Activated T-cell treated with anti-CD3 and anti-CD28 coated beads for 48 hours (primary cell): ENCODE measurements around the gene PLEKHF1.
"Not testable (repeated sequence)": the region's sequence is repeated elsewhere in the genome, so short reads cannot be mapped to it uniquely, and the experiment has no call there.

ENCODE experiments used
- DNase-seq: peaks from one replicate; pipeline ENCODE4 v3.0.0-alpha.2; 2020; ENCODE audit warnings: low read depth

The PLEKHF1 gene

DNA sequence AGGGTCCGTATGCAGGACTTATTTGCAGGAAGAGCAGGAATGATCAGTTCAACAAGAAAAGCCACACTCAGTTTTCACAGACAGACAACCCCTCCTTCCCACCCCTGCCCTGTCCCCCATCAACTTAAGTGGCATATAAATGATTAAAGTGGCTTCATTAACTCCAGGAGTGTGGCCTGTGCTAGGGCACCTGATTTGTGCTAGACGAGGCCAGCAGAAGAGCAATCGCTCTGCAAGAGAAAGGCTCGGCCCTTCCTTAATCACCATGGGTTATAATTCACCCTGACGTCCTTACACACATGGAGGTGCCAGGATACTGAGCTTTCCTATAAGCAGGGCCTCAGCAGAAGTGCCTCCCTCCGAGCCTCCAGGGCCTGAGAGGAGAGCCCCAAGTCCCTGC is 35.2 kb downstream of the PLEKHF1 start:
- no peak for DNase-seq

DNA sequence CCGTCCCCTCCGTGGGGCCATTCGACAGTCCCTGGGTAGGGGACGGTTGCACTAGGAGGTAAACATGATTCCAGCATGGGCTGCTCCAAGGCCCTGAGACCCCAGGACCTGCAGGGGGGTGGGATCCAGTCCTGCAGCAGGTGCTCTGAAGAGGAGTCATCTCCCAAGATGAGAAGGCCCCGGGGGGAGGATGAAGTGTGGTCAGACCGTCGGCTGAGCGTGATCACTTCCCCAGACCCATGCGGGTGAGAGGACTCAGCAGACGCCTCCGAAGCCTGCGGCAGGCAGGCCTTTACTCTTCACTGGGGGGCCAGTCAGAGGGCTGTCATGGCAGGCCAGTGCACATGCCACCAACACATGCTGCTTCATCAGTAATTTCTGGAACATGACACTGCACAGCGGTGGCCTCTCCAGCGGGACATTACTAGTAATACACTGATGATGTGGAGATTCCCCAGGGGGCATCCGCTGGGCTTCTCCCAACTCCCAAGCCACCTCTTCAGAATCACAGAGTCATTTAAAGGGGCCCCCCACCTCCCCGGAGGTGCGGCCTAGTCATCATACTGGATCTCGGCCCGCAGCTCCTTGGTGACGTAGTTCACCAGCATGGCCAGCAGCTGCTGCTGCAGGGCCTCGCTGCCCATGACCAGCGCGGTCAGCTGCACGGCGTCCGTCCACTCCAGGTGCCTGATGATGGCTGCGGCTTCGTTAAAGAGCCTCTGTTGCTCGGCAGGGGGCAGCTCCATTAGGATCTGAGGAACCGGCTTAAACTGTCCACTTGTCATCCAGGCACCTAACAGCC is 37.1 kb downstream of the PLEKHF1 start:
- no peak for DNase-seq

DNA sequence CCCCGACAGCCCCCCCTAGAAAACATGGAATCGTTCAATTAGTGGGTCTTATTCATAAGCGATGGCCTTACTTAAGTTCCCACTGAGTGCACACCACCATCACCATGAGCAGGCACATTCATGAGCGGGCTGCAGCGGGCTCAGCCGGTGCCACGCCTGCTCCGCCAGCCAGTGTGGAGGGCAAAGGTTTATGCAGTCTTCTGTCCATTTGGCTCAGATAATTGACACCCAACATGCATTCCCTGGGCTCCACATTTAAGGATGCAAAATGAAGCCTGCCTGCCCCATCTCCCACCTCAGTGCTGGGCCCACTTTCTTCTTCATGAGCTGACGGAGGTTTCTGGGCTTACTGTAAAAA is 37.7 kb downstream of the PLEKHF1 start:
- no peak for DNase-seq

DNA sequence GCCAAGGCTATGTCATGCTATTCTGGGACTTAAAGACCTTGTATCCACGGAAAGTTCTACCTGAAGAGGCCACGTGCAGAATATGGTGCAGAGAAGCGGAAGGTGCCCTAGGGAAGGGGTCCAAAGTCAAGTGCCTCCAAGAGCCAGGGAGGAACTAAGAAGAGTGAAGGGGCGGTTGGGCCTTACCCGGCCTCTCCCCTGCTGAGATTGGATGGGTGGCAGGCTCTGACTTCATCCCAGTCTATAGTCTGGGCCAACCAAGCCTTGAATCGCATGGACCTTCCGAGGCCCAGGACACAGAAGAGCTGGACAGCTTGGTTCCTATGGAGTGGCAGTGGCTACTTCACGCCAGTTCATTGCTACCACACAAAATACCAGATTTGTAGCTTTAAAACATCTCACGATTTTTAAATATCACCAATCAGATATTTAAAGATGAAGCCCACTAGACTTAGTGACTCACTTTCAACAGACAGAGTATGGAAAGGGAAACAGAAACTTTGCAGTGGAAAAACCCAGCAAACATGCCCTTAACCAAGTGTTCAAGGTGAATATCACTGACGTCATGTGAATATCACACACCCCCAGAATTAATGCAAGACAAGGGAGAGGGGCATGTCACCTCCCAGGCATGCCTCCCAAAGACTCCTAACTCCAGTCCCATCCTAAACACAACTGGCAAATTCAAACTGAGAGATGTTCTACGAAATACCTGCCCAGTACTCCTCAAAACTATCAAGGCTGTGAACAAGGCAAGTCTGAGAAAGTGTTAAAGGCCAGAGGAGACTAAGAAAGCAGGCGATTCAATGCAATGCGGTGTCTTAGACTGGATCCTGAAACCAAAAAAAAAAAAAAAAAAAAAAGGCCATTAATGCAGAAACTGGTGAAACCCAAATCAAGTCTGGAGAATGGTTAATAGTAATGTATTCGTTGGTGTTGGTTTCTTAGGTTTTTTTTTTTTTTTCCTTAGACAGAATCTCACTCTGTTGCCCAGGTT is 39.6 kb downstream of the PLEKHF1 start:
- DNase-seq: no peak

DNA sequence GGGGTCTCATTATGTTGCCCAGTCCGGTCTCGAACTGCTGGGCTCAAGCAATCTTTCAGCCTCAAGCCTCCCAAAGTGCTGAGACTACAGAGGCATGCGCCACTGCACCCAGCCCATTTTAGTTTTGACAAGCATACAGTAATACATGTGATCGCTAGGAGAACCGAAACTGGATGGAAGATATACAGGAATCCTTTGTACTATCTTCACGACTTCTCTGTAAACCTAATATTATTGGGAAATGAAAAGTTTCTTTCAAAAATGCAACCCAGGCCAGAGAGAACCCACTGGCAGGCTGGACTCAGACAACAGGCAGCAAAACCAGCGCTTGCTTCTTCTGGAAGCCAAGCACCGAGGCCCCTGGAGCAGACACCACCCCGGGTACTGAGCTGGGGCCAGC is 40.4 kb downstream of the PLEKHF1 start:
- DNase-seq: no peak

DNA sequence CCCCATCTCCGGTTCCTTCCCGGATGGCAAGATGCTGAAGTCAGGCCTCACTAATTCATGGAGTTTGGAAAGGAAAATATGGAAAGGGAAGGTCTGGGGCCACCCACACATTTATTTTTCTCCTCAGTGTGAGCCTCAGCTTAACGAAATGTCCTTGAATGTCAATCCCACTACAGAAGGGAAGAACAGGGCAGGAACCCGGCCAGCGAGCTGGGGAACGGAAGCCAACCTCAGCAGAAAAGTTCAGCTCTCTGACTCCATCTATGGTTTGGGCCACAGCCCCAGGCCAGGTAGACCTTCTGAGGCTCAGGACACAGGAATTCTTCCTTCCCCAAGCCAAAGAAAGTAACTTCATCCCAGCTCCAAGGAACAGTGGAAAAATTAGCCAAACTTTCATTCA is 41.4 kb downstream of the PLEKHF1 start:
- DNase-seq: no peak

DNA sequence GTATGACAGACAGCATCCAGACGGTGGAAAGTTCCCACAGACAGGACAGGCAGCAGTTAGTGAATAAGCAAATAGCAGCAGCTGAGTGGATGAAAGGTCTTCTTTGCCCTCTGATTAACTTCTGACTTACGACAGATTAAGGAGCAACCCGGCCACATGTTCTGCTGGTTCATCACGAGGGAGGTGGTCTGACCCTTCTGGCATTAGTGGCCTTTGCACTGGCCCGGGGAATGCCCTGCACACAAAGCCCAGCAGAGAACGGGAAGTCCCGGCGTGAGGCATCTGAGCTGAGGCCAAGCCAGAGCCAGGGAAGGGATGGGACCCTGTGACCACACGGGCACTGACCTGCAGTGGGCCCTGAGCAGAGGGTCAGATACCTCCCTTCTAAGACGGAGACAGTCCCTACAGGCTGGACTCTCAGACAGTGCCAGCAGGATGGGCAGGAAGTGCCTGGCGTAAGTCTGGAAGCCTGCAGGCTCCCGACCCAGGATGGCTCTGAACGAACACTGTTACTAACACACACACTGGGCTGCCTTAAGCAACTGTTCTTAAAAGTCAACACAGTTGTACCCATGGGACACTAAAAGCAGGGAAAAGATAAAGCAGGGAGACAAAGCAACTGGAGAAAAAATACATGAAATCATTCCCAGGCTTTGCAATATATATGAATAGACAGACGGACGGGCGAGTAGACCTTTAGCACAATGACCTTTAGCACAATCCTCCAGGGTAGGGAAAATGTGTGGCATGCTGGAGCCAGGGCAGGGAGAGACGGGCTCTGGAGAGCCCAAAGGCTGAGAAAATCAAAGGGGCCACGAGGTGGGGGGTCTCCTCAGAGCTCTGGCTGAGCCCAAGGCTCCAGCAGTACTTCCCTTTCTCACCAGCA is 43.5 kb downstream of the PLEKHF1 start:
- DNase-seq: no peak

DNA sequence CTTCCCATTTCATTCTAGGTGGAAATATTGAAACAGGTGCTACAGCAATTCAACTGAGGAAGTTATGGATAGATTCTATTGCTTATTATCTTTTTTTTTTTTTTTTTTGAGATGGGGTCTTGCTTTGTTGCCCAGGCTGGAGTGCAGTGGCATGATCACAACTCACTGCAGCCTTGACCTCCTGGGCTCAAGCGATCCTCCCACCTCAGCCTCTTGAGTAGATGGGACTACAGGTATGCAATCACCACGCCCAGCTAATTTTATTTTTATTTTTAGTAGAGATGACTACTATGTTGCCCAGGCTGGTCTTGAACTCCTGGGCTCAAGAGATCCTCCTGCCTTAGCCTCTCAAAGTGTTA is 44.2 kb downstream of the PLEKHF1 start:
- DNase-seq: not testable (repeated sequence)

DNA sequence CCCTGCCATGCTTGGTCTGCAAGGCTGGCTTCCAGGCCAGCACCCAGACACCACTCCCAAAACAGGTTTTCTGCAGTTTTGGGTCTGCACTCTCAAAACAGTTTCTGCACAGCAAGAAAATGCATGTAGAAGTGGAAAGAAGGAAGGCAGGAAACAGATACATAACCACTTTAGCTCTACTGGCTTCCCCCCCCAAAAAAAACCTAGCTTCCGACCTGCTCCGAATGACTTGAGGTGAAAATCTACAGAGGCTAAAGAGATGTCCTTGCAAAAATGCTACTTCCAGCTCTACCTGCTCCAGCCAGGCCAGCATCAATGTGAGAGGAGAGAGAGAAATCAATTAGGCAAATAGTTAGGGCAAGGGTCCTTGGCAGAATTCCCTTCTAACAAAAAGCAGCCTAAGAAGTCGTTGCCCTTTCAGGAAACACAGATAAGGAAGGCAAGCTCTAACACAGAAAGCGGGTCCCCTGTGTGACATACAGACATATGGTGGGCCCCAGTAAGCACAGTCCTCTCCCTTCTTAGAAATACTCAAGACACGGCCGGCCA is 46.4 kb downstream of the PLEKHF1 start:
- no peak for DNase-seq

DNA sequence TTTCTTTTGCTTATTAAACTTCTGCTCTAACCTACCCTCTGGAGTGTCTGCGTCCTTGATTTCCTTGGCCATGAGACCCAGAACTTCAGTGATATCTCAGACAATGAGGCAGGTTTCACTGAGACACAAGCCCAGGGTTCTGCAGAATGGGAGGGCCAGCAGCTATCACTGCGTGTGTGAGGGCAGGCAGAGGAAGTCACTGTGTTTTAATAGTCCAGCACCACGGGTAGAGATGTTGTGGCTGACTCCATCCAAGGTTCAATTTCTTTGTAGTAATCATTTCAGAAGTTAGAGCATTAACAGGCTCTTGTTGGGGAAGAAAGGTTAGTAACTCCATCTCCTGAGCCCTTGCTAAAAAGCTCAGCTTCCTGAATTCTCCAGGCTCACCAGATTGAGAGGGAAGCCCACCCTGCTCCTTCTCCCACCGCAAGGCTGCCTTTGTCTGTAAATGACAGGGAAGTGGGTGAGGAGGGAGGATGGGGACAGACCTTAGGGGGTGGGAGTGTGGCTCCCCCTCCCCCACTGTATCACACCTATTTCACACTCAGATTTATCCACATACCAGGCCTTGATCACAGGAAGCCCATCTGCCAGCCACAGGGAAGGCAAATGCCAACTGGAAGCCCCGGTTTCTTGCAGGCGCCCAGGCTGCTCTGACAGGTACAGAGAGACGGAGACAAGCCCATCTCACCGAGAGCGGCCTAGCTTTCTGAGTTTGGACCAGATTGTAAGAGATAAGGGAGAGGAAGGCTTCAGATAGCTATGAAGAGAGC is 47.7 kb downstream of the PLEKHF1 start:
- no peak for DNase-seq

DNA sequence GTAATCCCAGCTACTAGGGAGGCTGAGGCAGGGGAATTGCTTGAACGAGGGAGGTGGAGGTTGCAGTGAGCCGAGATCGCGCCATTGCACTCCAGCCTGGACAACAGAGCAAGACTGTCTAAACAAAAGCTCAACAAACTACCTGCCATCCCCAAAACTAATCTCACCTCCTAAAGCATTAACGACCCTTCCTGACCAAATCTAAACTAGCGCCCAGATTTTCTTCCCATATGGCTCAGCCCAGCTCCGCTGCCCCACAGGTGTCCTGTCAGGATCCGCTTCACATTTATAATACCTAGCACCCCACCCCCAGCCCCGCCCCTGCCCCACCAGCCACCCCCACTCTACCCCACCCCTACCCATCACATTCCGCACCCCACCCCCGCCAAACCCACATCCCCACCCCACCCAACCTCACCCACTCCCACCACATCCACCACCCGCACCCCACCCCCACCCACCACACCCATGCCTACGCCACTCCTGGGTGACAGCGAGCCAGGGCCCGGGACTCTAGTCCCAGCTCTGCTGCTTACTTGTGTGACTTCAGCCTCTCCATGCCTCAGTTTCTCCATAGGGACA is 49.2 kb downstream of the PLEKHF1 start:
- no peak for DNase-seq

DNA sequence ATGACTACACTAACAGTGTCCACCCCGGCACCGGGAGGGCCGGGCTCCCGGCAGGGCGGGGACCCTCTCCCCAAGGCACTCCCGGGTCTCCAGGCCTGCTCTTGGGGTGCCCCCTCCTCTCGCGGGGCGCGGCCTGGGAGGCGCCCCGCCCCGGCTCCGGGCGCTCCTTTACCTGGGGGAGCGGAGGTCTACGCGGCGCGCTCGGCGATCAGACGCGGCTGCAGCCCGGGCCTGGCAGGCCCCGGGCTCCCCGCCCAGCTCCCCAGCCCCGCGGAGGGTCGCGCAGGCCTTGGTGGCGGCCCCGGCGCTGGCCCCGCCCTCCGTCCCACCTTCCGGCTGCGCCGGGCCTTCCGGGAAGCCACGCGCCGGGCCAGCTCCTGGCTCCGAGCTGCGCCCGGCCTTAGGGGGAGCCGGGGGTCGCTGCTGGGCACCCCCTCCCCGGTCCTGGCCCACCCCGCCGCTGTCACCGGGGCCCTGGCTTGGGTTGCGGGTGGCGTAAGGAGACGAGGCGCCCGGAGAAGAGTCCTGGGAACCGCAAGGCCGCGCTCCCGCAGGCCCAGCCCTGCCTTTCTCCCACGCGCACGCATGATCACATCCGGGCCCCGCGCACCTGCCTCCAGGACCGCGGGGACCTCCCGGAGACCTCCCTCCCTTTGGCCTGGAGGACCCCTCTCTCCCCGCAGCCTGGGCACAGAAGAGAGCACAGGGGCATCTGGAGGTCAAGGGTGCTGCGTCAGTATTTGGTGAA is 49.9 kb downstream of the PLEKHF1 start, which contains the start of gene C19orf12:
Gene C19orf12 (minus strand): TSS at position 309 of the 748 bp plus-strand sequence. CDS start 6,848 bp downstream, outside the sequence.
- peak; percentile 68 for DNase-seq

DNA sequence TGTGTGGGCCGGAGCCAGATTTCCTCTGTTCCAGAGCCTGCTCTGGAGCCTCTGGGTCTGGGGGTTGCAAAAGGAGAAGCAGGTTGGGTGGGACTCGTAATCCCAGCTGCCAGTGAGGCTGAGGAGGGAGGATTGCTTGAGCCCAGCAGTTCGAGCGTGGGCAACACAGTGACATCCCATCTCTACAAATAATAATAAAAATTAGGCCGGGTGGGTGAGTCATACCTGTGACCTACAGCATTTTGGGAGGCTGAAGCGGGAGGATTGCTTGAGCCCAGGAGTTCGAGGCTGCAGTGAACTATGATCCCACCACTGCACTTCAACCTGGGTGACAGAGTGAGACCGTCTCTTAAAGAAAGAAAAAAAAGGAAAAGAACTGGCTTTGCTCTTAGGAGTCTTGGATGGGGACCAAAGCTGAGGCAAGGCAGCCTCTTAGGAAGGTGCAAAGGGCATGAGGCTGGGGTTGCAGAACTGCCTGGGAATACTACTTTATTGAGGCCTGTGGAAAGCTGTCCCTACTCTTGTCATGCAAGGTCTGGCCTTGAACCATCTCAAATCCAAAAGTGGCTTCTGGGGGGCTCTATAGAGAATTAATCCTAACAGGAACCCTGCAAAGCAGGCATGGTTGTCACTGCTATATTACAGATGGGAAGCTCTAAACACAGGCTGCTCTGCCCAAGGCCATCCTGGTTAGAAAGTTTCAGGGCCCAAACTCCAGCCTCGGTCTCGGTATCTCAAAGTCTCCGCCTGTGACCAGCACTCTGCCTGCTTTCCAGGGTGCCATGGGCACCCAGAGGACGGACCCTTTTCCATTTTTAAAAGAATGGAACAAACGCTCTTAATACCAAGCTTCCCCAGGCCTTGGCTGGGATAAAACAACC is 50.7 kb downstream of the PLEKHF1 start:
- no peak for DNase-seq

DNA sequence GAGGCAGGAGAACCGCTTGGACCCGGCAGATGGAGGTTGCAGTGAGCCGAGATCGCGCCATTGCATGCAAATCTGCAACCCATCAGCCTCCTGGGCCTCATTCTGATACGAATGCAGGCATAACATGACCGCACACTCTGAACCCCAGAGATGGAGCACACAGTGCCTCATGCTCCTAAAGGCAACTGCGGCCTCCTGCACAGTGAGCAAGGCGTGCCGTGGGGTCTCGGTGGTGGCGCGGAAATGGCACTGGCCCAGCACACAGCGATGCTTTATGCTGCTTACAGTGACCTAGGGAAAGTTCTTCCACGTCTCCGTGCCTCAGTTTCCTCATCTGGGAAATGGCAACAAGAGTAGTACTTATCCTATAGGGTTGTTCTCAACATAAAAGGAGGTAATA is 51.8 kb downstream of the PLEKHF1 start:
- no peak for DNase-seq

DNA sequence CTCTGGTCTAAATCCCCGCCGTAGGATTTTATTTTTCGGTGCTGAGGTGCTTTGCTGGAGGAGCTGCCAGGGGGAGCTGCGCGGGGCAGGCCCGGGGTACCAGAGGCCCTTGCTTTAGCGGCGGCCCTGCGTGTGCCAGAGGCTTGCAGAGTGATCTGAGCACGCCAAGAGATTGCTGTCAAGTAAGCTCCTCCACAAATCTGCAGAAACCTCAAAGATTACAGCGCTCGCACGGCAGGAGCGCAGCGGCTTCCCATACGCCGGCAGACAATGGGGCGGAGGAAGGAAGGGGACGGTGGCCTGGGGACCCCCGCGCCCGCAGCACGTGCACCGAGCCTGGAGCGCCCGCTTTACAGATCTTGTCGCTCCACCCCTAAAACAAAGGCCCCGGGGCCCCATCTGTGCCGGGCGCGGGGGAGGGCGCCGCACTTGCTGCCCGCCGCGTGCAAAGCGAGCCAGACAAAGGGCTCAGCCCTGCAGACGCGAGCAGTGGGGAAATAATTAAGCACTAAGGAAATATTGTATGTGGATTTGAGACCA is 58.9 kb downstream of the PLEKHF1 start:
- peak; percentile 36 for DNase-seq

DNA sequence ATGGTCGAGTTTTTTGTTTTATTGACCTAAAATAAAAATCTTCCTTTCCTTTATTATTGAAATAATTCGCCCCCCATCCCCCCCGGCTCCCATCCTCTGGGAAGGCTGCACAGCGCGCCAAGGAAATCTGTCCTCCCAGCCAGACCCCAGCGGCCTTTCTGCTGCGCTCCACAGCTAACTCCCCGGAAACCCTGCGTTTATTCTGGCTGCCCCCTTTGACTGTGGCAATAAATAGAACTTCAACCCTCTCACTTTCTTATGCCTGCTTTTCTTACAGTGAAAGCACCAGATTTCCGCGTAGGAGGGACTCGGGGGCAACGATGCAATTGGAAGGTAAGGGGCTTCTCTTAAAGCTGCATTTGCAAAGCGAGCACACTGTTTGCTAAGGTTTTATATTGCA is 59.5 kb downstream of the PLEKHF1 start:
- no peak for DNase-seq
